ENCODE measurements around the gene RGPD5.
"Not testable (repeated sequence)": the region's sequence is repeated elsewhere in the genome, so short reads cannot be mapped to it uniquely, and the experiment has no call there.

RGPD5 gene

DNA sequence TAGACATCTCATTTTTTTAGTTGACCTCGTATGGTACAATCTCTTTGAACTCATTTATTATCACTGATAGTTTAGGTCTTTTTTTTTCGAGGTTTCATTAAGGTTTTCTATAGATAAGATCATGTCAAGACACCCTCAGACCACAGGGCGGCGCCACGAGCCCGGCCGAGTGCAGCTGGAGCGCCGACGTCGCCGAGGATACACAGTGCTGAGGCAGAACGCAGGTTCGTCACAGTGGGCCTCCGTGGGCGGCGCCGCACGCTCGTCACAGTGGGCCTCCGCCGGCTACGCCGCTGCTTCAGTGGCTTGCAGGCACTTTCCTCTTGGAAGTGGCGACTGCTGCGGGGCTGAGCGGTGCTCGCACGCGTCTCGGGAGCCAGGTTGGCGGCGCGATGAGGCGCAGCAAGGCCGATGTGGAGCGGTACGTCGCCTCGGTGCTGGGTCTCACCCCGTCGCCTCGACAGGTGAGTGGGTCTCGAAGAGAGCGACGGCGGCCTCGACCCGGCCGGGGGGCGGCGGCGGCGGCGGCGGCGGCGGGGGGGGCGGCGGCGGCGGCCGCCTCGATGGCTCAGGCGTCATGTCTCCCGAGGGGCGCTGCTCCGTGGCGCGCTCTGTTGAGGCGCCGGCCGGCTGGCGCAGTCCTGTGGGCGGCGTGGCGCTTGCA is at the start of gene RGPD5:
Gene RGPD5, plus strand, starts transcription at position 232 of the 664 bp plus-strand sequence. Its CDS starts 161 bp downstream, at position 393.
- not testable (repeated sequence) for DNase-seq

DNA sequence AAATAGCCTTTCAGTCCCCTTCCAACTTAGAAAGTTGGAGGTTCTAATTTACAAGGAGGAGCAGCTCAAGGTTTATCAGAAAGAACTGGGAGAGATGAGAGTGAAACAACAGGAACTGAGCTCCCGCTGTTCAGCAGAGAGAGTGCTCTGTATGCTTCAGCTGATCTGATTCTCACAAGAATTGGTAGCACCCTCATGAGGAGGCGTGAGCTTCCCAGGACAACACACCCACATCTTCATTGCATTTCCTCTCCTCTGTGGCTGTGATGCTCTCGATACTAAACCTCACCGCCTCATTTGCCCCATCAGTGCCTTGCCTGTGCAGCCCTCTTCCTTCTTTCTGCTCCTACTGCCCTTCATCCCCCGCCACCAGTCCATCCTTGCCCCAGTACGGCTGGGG is 42.5 kb upstream of the RGPD5 start:
- DNase-seq: not testable (repeated sequence)

DNA sequence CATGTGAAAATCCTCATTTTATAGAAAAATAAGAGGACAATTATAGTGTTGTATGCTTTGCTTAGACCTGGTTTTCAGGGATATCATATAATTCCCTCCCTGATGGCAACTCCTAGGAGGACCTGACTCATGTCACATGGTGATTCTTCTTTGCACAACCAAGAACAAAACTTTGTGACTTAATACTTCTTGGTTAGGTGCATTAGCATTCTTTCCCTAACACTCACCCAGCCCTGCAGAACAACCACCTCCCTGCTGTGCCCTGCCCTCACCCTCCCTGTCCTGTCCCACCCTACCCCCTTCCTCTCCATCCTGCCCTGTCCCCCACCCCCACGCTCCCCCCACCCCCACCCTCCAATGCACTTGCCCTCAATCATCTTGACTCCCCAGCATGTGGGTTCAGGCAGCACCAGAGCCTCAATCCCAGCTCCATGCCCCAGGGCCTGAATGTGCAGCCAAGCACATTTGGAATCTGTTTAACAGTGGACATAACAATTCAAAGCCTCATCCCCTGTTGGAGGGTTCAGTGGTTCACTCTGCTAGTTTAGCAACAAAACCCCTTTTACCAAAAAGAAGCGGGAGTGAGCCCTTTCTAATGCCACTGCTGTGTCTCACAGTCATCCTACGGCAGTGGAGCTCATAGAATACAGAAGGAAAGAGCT is 36.8 kb upstream of the RGPD5 start:
- DNase-seq: not testable (repeated sequence)

- not testable (repeated sequence) for DNase-seq
Observed at GRCh38 chr2:109760265-109761042, 33.7 kb upstream of the RGPD5 start.

GRCh38 chr2:109761043-109761454 is 33.1 kb upstream of the RGPD5 start:
- DNase-seq: not testable (repeated sequence)

- DNase-seq: not testable (repeated sequence)
Observed at GRCh38 chr2:109761976-109762375, 32.1 kb upstream of the RGPD5 start.

DNA sequence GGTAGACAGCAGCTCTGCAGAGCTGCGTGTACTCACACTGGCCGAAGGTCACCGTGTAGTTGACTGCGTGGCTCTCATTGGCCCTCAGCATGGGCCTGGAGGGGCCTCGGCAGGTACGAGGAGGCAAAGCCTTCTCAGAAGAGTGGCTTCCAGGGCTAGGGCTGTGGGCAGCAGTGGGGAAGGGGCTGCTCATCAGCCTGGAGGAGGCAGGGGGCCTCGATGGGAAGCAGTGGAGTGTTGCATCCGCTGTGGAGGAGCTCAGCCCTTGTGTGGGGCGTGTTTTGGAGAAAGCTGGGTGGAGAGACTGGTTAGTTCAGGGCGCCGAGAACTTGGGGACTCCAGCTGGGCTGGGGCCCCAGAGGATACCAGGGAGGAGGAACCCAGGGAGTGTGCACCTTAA is 28.0 kb upstream of the RGPD5 start:
- not testable (repeated sequence) for DNase-seq

DNA sequence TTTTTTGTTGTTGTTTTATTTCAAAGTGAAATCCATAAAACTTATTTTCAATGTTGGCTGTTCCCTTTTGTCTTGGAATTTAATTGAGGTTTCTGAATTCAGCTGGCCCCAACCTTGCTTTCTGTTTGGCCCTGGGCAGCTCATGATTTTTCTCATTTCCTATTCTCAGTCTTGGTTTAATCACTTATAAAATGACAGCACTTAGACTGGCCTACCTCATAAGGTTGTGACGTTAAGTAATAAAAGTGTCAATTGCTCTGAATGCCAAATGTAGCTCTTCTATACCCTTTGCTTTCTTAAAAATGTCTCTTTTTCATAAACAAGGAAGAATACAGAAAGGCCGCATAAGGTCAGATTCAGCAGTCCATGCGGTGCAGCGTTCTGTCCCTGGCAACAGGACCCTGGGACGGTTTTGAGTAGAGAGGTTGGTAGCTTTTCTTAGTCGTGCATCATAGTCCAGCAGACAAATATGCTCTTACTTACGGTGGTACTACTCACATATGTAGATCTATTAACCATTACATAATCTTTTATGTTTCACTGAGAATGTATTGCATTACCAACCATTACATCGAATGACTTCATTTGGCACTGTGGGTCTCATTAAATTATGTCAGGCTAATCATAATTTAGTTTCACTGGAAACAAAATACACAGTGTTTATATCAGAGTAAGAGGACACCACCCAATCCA is 27.1 kb upstream of the RGPD5 start:
- DNase-seq: not testable (repeated sequence)

- not testable (repeated sequence) for DNase-seq
Observed at GRCh38 chr2:109768934-109769333, 25.2 kb upstream of the RGPD5 start.

DNA sequence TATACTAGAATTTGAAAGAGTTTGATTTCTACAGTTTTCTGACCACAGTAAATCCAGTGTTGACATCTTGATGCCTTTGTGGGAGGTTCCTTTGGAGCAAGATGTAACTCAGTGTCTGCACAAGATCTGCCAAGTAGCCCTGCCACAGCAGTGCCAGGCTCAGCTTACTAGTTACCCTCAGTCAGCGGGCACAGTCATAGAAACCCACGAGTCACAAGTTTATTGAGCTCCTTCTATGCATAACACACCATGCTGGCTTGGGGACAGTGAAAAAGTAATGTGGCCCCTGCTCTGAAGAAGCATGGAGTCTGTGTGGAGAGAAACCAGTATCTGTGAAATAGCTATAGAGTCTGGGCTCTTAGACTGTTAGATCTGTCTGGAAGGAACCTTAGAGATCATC is 15.0 kb upstream of the RGPD5 start:
- not testable (repeated sequence) for DNase-seq

- not testable (repeated sequence) for DNase-seq
Observed at GRCh38 chr2:109781147-109781816, 12.8 kb upstream of the RGPD5 start.

DNA sequence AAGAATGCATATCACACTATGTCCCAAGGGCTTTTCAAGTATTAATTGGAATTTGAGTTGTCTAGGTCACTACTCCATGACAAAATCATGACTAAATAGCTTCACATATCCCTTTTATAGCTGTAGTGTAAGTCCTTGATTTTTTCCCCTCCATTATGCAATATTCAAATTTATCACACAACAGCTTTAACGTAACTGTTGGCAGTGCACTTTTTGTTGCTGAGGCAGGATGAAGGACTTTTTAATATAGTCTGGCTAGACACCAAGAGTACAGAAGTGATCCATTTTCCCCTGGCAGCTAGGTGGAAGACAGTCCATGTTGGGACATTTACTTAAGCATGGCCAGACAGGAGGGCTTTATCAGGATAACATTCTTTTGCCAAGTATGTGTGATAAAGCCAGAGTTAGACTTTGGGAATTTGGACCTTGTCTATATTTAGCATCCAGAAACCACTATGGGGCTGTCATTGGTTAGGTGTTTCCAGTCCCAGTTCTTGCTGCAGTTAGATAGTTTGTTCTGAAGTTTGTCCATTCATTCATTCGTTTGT is 11.6 kb upstream of the RGPD5 start:
- not testable (repeated sequence) for DNase-seq

DNA sequence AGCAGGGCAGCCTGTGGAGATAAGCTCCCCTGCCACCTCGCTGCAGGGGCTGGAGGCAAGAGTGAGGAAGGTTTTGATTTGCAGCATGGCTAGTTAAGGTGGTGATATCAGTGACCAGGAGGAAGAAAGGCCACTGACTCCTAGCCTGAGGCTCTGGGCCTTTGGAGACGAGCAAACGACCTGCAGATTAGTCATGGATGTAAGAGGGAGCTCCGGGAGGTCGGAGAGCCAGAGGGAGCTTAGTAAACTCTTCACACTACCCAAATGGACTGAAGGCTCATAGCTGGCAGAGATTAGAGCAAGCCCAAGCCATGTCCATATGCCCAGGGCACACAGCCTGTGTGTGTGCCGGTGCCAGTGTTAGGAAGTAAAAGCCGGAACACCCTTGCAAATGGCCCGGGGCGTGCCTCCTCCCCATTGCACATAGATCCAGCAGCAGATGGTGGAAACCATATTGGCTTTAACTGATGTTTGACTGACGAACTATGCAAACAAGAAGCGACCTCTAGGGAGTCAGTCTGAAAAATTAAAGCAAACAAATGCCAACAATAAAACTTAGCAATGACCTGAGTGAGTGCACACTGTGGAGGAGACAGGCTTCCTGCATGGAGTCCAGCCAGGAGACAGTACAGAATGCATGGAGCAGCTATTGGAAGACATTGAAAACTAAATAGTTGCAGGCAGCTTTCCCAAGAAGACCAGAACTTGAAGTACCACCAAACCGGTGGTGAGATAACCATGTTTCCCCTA is 2.4 kb upstream of the RGPD5 start:
- DNase-seq: not testable (repeated sequence)

- not testable (repeated sequence) for DNase-seq
Observed at GRCh38 chr2:109792659-109793058, 1.4 kb upstream of the RGPD5 start.

DNA sequence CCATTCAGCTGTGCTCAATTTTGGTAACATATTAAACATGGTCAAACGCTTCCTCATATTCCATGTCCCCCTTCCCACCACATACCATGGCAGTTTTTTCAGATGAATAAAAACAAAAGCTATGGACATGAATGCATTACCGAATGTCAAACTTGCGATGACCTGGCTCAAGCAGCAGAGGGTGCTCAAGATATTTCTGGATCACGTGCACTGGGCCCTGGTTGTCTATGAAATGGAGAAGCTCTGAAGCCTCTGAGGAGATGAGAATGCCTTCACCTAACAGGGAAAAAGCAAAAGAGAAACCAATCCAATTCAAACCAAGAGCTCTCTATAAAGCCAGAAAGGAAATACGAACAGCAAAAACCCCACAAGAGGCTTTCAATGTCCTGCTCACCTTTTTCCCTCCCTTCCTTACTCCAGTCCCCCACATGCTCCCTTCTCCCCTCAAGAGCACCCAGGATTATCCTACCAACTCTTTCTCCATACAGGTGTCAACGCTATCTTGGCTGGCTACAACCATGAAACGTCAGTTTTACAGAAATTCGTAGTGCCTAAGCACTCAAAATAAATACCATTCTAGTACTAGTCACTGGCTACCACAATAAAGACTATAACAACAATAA is 77.1 kb downstream of the RGPD5 start:
- not testable (repeated sequence) for DNase-seq

GRCh38 chr2:109876625-109877024 is 82.5 kb downstream of the RGPD5 start:
- DNase-seq: not testable (repeated sequence)

- not testable (repeated sequence) for DNase-seq
Observed at GRCh38 chr2:109882112-109882511, 88.0 kb downstream of the RGPD5 start.

DNA sequence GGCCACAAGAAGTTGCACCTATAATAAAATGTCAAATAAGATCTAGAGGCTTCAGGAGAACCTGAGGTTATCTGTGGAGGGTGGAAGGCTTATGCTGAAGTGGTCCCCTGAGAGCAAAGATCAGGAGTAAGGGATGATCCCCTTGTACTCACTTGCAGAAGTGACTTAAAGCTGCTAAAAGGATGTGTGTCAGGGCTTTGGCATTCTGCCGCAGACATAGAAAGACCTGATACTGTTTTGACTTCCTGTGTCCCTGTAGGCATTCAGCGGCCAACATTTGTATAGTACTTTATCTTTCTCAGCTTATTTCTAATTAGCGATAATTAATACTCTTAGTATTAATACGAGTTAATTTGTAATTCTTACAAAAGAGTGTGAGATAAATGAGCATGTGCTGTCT is 94.3 kb downstream of the RGPD5 start:
- DNase-seq: not testable (repeated sequence)

DNA sequence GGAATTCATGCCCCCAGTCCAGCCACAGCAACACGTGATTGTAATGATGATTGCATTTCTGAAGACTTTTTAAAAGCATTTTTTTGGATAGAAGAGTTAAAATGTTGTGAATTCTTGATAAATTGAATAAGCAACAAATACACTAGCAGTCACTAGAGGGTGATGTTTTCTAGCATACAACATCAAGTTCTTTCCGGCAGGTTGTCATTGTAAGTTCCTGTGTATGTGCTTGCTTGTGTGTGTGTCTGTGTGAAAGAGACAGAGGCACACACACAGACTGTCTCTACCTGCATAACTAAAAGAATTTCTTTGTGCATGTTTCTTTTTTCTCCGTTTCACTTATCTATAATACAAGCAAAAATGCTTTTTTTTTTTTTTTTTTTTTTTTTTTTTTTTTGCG is 95.8 kb downstream of the RGPD5 start:
- not testable (repeated sequence) for DNase-seq

- not testable (repeated sequence) for DNase-seq
Observed at GRCh38 chr2:109891024-109891423, 96.9 kb downstream of the RGPD5 start.

DNA sequence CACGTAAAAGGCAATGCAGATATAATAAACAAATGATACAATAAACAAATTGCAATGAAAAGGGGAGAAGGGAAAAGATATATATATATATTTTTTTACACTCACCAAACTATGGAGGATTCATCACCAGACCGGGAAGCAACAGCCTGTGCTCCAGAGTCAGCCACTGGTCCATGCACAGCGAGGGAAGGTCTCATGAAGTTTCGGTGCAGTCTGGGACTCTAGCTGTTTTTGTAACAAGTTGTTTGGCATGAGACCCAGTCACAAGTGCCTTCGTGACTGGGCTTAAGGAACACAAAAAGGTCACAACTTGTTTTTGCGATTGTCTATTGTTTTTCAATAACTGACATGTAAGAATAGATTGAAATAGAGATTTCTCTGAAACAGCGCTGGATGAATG is 99.6 kb downstream of the RGPD5 start:
- not testable (repeated sequence) for DNase-seq
